Karpas-422 (cell line): Measurements from ENCODE around the gene KLK1. TPM values are rescaled to one million over a fixed set of nuclear protein-coding genes. Genes with fewer than 3 reads are reported as not detected.

ENCODE experiments used
- DNase-seq: peaks from one replicate; pipeline ENCODE4 v3.0.0-alpha.2; 2015
- H2AFZ ChIP-seq: fragments of 200-600 bp; sonication (generic); 2 replicates; pipeline ENCODE4 v1.6.1; 2014; ENCODE audit warnings: antibody characterized with exemption, low read length, mixed read lengths
- H3K27ac ChIP-seq: fragments of 200-600 bp; sonication (generic); 2 replicates; pipeline ENCODE4 v1.5.1; 2014; ENCODE audit warnings: mild to moderate bottlenecking, low read length, moderate library complexity
- H3K27me3 ChIP-seq: fragments of 200-600 bp; sonication (generic); 2 replicates; pipeline ENCODE4 v1.6.1; 2014; ENCODE audit warnings: low read length, mixed read lengths
- H3K36me3 ChIP-seq: fragments of 200-600 bp; sonication (generic); 2 replicates; pipeline ENCODE4 v1.6.1; 2014; ENCODE audit warnings: low read length, mixed read lengths; ENCODE audit not compliant: insufficient read depth
- H3K4me1 ChIP-seq: fragments of 200-600 bp; sonication (generic); 2 replicates; pipeline ENCODE4 v1.6.1; 2014; ENCODE audit warnings: mild to moderate bottlenecking, low read length, mixed read lengths
- H3K4me2 ChIP-seq: fragments of 200-600 bp; sonication (generic); 2 replicates; pipeline ENCODE4 v1.6.1; 2014; ENCODE audit warnings: low read length, low read depth, mild to moderate bottlenecking; ENCODE audit not compliant: poor library complexity, severe bottlenecking
- H3K4me3 ChIP-seq: fragments of 200-600 bp; sonication (generic); 2 replicates; pipeline ENCODE4 v1.5.1; 2014; ENCODE audit warnings: mild to moderate bottlenecking, antibody characterized with exemption, low read length, mixed read lengths
- H3K79me2 ChIP-seq: fragments of 200-600 bp; sonication (generic); 2 replicates; pipeline ENCODE4 v1.6.1; 2014; ENCODE audit warnings: mild to moderate bottlenecking, low read length, mixed read lengths
- H3K9ac ChIP-seq: fragments of 200-600 bp; sonication (generic); 2 replicates; pipeline ENCODE4 v1.6.0; 2014; ENCODE audit warnings: low read length
- H3K9me2 ChIP-seq: fragments of 200-600 bp; sonication (generic), shearing (Covaris generic); replicated peaks from 2 replicates; pipeline ENCODE4 v1.6.0; 2014; ENCODE audit warnings: mild to moderate bottlenecking, low read length, moderate library complexity; ENCODE audit not compliant: insufficient read depth
- H3K9me3 ChIP-seq: fragments of 300-700, 200-600 bp; sonication (generic); 2 replicates; pipeline ENCODE4 v1.6.1; 2014; ENCODE audit warnings: low read length, mixed read lengths
- H4K20me1 ChIP-seq: fragments of 200-600 bp; sonication (generic); 2 replicates; pipeline ENCODE4 v1.6.1; 2014; ENCODE audit warnings: mild to moderate bottlenecking, antibody characterized with exemption, low read length, low read depth; ENCODE audit not compliant: insufficient read depth
- total RNA-seq: library from RNA; depleted of rRNA; stranded (reverse); fragments of >200 nt; shearing (Covaris generic); gene quantifications from 2 replicates; pipeline ENCODE4 v1.2.3, GENCODE V29; 2014; ENCODE audit warnings: low replicate concordance

KLK1 gene
- total RNA-seq, 1 experiment from 2014 or later, result not detected

GRCh38 chr19:50857366-50857765, 33.8 kb upstream of the KLK1 start:
- H3K27me3 ChIP-seq, result no peaks in the 10 kb centered on the region
- no peak overlapping the region for H3K4me2 ChIP-seq
- DNase-seq, result no peak
- no peaks in the 10 kb centered on the region for H4K20me1 ChIP-seq
- no peak overlapping the region for H3K4me3 ChIP-seq
- no peak overlapping the region for H3K27ac ChIP-seq
- no peaks in the 10 kb centered on the region for H3K79me2 ChIP-seq
- no peaks in the 10 kb centered on the region for H3K9me2 ChIP-seq
- no peaks in the 10 kb centered on the region for H3K4me1 ChIP-seq
- H3K9ac ChIP-seq, result no peak overlapping the region
- H2AFZ ChIP-seq, result no peak overlapping the region
- H3K9me3 ChIP-seq, result no peaks in the 10 kb centered on the region
- H3K36me3 ChIP-seq, result no peaks in the 10 kb centered on the region

DNA sequence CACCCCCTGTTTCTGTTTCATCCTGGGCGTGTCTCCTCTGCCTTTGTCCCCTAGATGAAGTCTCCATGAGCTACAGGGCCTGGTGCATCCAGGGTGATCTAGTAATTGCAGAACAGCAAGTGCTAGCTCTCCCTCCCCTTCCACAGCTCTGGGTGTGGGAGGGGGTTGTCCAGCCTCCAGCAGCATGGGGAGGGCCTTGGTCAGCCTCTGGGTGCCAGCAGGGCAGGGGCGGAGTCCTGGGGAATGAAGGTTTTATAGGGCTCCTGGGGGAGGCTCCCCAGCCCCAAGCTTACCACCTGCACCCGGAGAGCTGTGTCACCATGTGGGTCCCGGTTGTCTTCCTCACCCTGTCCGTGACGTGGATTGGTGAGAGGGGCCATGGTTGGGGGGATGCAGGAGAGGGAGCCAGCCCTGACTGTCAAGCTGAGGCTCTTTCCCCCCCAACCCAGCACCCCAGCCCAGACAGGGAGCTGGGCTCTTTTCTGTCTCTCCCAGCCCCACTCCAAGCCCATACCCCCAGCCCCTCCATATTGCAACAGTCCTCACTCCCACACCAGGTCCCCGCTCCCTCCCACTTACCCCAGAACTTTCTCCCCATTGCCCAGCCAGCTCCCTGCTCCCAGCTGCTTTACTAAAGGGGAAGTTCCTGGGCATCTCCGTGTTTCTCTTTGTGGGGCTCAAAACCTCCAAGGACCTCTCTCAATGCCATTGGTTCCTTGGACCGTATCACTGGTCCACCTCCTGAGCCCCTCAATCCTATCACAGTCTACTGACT, 31.2 kb upstream of the KLK1 start, which contains the start of gene KLK3:
TSS of gene KLK3 (plus strand) at position 280 of the 775 bp plus-strand sequence. CDS start at position 321, 41 bp downstream.
- no peak for DNase-seq
- Histone ChIP-seq H3K36me3 (no peaks in the 10 kb centered on the region), H2AFZ (no peak within 1 kb of the TSS), H3K9ac (no peak within 1 kb of the TSS), H3K4me1 (no peaks in the 10 kb centered on the region), H4K20me1 (no peaks in the 10 kb centered on the region), H3K9me2 (no peaks in the 10 kb centered on the region), H3K4me3 (no peak within 1 kb of the TSS), H3K27ac (no peak within 1 kb of the TSS), H3K79me2 (no peaks in the 10 kb centered on the region), H3K9me3 (no peaks in the 10 kb centered on the region), H3K4me2 (no peak within 1 kb of the TSS), H3K27me3 (no peaks in the 10 kb centered on the region)

DNA sequence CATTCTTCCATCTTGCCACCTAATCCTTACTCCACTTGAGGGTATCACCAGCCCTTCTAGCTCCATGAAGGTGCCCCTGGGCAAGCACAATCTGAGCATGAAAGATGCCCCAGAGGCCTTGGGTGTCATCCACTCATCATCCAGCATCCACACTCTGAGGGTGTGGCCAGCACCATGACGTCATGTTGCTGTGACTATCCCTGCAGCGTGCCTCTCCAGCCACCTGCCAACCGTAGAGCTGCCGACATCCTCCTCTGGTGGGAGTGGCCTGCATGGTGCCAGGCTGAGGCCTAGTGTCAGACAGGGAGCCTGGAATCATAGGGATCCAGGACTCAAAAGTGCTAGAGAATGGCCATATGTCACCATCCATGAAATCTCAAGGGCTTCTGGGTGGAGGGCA, 28.0 kb upstream of the KLK1 start:
- DNase-seq, result no peak
- Histone ChIP-seq H3K4me2 (no peak overlapping the region), H3K9me3 (no peaks in the 10 kb centered on the region), H3K27me3 (no peaks in the 10 kb centered on the region), H3K4me1 (no peaks in the 10 kb centered on the region), H4K20me1 (no peaks in the 10 kb centered on the region), H3K9ac (no peak overlapping the region), H3K4me3 (no peak overlapping the region), H2AFZ (no peak overlapping the region), H3K27ac (no peak overlapping the region), H3K79me2 (no peaks in the 10 kb centered on the region), H3K36me3 (no peaks in the 10 kb centered on the region), H3K9me2 (no peaks in the 10 kb centered on the region)

GRCh38 chr19:50850738-50851137, 27.2 kb upstream of the KLK1 start:
- Histone ChIP-seq H3K4me2 (no peak overlapping the region), H3K4me3 (no peak overlapping the region), H3K9me2 (no peaks in the 10 kb centered on the region), H3K36me3 (no peaks in the 10 kb centered on the region), H3K27ac (no peak overlapping the region), H3K9ac (no peak overlapping the region), H3K27me3 (no peaks in the 10 kb centered on the region), H4K20me1 (no peaks in the 10 kb centered on the region), H2AFZ (no peak overlapping the region), H3K9me3 (no peaks in the 10 kb centered on the region), H3K4me1 (no peaks in the 10 kb centered on the region), H3K79me2 (no peaks in the 10 kb centered on the region)
- DNase-seq, result no peak

DNA sequence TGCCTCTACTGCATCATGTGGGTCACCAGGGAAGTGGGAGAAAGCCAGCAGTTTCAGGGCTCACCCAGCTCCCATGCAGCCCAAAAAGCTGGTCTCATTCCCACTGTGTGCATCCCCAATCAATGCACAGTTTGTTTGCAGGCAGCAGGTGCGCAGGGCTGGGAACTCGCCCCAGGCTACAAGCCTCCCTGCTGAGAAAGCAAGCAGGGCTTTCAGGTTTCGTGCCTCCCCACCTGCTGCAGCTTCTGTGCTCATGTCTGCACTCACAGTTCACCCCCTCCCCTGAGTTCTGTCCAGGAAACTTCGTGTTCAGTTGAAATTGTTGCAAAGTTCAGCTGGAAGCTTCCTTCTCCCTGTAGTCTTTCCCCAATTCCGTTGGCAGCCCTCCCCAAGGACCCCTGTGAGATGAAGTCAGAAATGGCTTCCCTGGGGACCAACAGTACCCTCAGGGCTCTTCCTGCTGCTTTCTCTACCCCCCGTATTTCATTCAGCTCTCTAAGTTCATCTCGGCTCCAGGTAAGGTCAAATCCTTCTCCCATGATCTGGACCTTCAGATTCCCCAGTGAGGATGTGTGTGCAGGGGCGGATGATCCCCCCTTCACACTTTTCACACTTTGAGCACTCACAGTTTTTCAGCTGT, 20.8 kb upstream of the KLK1 start:
- H3K4me3 ChIP-seq, result no peak overlapping the region
- no peaks in the 10 kb centered on the region for H3K9me2 ChIP-seq
- no peak overlapping the region for H3K27ac ChIP-seq
- H3K9ac ChIP-seq, result no peak overlapping the region
- no peak overlapping the region for H2AFZ ChIP-seq
- no peaks in the 10 kb centered on the region for H3K4me1 ChIP-seq
- no peak overlapping the region for H3K4me2 ChIP-seq
- no peaks in the 10 kb centered on the region for H3K9me3 ChIP-seq
- H3K27me3 ChIP-seq, result no peaks in the 10 kb centered on the region
- H3K36me3 ChIP-seq, result no peaks in the 10 kb centered on the region
- H3K79me2 ChIP-seq, result no peaks in the 10 kb centered on the region
- DNase-seq, result no peak
- H4K20me1 ChIP-seq, result no peaks in the 10 kb centered on the region

DNA sequence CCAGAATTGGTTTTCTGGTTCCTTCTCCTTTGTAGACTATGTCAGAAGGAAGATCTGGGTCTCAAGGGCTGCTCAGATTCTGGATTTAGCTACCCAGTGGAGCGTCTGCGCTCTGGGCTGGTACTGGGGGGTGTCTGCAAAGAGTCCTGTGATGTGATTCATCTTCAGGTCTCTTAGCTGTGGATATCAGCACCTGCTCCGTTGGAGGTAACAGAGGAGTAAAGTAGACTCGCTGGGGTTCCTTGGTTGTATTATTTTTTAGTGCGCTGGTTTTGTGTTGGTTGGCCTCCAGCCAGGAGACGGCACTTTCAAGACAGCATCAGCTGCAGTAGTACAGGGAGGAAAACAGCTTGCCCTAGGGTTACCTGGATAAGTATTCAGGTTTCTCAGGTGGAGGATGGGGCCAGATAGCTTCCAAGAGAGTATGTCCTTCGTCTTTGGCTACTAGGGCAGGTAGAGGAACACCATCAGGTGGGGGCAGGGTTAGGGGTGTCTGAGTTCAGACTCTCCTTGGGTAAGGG, 20.2 kb upstream of the KLK1 start:
- Histone ChIP-seq H2AFZ (no peak overlapping the region), H3K4me3 (no peak overlapping the region), H3K4me2 (no peak overlapping the region), H3K27ac (no peak overlapping the region), H3K36me3 (no peaks in the 10 kb centered on the region), H3K27me3 (no peaks in the 10 kb centered on the region), H3K9me3 (no peaks in the 10 kb centered on the region), H4K20me1 (no peaks in the 10 kb centered on the region), H3K9me2 (no peaks in the 10 kb centered on the region), H3K4me1 (no peaks in the 10 kb centered on the region), H3K79me2 (no peaks in the 10 kb centered on the region), H3K9ac (no peak overlapping the region)
- DNase-seq, result no peak

- Histone ChIP-seq H3K9me2 (no peaks in the 10 kb centered on the region), H3K79me2 (no peaks in the 10 kb centered on the region), H3K9me3 (no peaks in the 10 kb centered on the region), H2AFZ (no peak overlapping the region), H3K4me3 (no peak overlapping the region), H3K36me3 (no peaks in the 10 kb centered on the region), H3K9ac (no peak overlapping the region), H3K27me3 (no peaks in the 10 kb centered on the region), H4K20me1 (no peaks in the 10 kb centered on the region), H3K4me1 (no peaks in the 10 kb centered on the region), H3K27ac (no peak overlapping the region), H3K4me2 (no peak overlapping the region)
- no peak for DNase-seq
Observed at GRCh38 chr19:50843205-50843604, 19.6 kb upstream of the KLK1 start.

DNA sequence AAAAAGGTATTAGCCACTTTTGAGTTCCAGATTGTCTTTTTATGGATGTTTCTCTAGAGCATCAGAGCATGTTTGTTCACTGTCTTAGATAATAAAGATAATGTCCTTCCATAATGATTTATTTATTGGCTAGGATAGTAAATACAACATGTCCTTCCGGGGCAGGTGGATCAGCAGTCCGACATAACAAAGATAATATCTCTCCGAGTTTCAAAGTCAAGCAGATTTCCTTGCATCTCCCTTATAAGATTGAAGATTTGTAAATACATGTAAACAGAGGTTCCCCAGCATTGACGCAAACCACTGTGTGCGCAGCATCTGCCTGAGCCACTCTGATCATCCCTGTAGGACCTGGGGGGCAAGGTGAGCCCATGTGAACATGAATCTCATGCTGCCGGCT, 18.5 kb upstream of the KLK1 start:
- H3K4me3 ChIP-seq, result no peak overlapping the region
- no peaks in the 10 kb centered on the region for H4K20me1 ChIP-seq
- no peaks in the 10 kb centered on the region for H3K9me3 ChIP-seq
- H3K4me1 ChIP-seq, result no peaks in the 10 kb centered on the region
- H3K9me2 ChIP-seq, result no peaks in the 10 kb centered on the region
- H3K27me3 ChIP-seq, result no peaks in the 10 kb centered on the region
- no peaks in the 10 kb centered on the region for H3K79me2 ChIP-seq
- H3K27ac ChIP-seq, result no peak overlapping the region
- no peak for DNase-seq
- no peak overlapping the region for H2AFZ ChIP-seq
- no peak overlapping the region for H3K4me2 ChIP-seq
- no peaks in the 10 kb centered on the region for H3K36me3 ChIP-seq
- H3K9ac ChIP-seq, result no peak overlapping the region
